ENCODE data around the gene PCSK4. TPM values are rescaled to one million over a fixed set of nuclear protein-coding genes. Genes with fewer than 3 reads are reported as not detected.

The PCSK4 gene
- polyA plus RNA-seq, 1 donor (not counting 4 experiments of a cell fraction or from before 2014, with no cell fraction given), result 0.25 TPM

DNA sequence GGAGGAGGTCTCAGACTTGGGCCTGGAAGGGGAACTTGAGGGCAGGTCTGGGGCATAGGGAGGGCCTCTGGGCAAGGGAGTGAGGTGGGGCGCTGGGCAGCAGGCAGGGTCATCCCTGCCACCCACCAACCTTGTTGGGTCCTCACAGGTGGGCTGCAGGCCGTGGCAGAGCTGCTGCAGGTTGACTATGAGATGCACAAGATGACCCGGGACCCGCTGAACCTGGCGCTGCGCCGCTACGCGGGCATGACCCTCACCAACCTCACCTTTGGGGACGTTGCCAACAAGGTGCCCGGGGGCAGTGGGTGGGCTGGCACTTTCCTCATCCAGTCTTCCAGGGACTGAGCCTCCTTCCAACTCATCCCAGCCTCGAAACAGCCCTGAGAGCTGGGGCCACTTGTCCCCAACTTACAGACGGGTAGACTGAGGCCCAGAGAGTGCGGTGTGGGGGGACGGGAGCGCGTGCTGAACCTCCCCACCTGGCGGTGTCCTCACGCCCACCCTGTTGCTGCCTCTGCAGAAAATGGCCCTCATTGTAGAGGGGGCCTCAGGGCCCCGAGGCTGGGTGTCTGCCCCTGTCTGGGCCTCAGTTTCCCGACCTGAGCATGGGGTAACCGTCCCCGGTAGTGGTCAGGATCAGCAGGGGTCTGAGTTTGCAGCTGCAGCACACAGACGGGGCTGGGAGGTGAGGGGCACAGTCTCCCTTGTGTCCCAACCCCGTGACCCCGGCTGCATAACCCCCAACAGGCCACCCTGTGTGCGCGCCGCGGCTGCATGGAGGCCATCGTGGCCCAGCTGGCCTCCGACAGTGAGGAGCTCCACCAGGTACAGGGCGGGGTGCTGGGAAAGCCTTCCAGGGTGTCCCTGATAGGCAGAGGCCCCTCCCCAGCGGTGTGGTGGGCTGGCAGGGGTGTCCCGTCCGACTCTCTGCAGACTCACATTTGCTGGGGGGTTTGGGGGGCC is 29.8 kb downstream of the PCSK4 start:
- Histone ChIP-seq H3K27ac (ENCODE audit: control insufficient read depth, insufficient read depth, low read length) (no peak overlapping the region), H3K4me3 (ENCODE audit: control insufficient read depth in 2 of 3, extremely low read depth in 1 of 3, insufficient read depth in 2 of 3, low read depth in 1 of 3, low read length in 3 of 3) (no peak overlapping the region), H4K20me1 (ENCODE audit: control insufficient read depth, extremely low read depth, insufficient read depth, low read length) (no peaks in the 10 kb centered on the region), H3K27me3 (ENCODE audit: control insufficient read depth, extremely low read depth, insufficient read depth, low read length) (peaks cover 42% of the 10 kb centered on the region), H3K36me3 (ENCODE audit: control insufficient read depth in 2 of 2, extremely low read depth in 1 of 2, insufficient read depth in 2 of 2, low read length in 2 of 2) (no peaks in the 10 kb centered on the region), H3K9me3 (ENCODE audit: control insufficient read depth, low read depth, low read length) (no peaks in the 10 kb centered on the region), H3K4me2 (ENCODE audit: control insufficient read depth, extremely low read depth, insufficient read depth, low read depth, low read length) (no peak overlapping the region), H2AFZ (ENCODE audit: control insufficient read depth, low read length) (no peak overlapping the region), H3K79me2 (ENCODE audit: control insufficient read depth, insufficient read depth, low read length) (no peaks in the 10 kb centered on the region), H3K9ac (ENCODE audit: control insufficient read depth, extremely low read depth, insufficient read depth, low read length) (no peak overlapping the region), H3K9me1 (ENCODE audit: control insufficient read depth, extremely low read depth, insufficient read depth, low read length) (no peaks in the 10 kb centered on the region), H3K4me1 (ENCODE audit: control insufficient read depth, extremely low read depth, insufficient read depth, low read length) (peaks cover 6% of the 10 kb centered on the region)
- dilution Hi-C loops (cut with MboI; ENCODE audit: extremely low pct_ligation_motif_present, low sequenced_read_pairs), result no loop called here
- FAIRE-seq, result no peak
- TF ChIP-seq CTCF (optimal IDR thresholded peaks at IDR 0.05 in 1 of 3, IDR thresholded peaks at IDR 0.05 in 1 of 3, conservative IDR thresholded peaks at IDR 0.05 in 1 of 3; ENCODE audit: extremely low read depth in 1 of 3, insufficient read depth in 2 of 3, low read length in 3 of 3) (no peak), EZH2 (IDR thresholded peaks at IDR 0.05; ENCODE audit: low read length) (no peak)
- no peak for DNase-seq (ENCODE audit: low read depth, low spot score)

- Histone ChIP-seq H3K9ac (ENCODE audit: control insufficient read depth, extremely low read depth, insufficient read depth, low read length) (no peak overlapping the region), H4K20me1 (ENCODE audit: control insufficient read depth, extremely low read depth, insufficient read depth, low read length) (no peaks in the 10 kb centered on the region), H3K4me1 (ENCODE audit: control insufficient read depth, extremely low read depth, insufficient read depth, low read length) (peaks cover 6% of the 10 kb centered on the region), H3K4me2 (ENCODE audit: control insufficient read depth, extremely low read depth, insufficient read depth, low read depth, low read length) (no peak overlapping the region), H3K27me3 (ENCODE audit: control insufficient read depth, extremely low read depth, insufficient read depth, low read length) (peaks cover 35% of the 10 kb centered on the region), H3K9me3 (ENCODE audit: control insufficient read depth, low read depth, low read length) (no peaks in the 10 kb centered on the region), H3K9me1 (ENCODE audit: control insufficient read depth, extremely low read depth, insufficient read depth, low read length) (no peaks in the 10 kb centered on the region), H2AFZ (ENCODE audit: control insufficient read depth, low read length) (no peak overlapping the region), H3K27ac (ENCODE audit: control insufficient read depth, insufficient read depth, low read length) (no peak overlapping the region), H3K4me3 (ENCODE audit: control insufficient read depth in 2 of 3, extremely low read depth in 1 of 3, insufficient read depth in 2 of 3, low read depth in 1 of 3, low read length in 3 of 3) (no peak overlapping the region), H3K79me2 (ENCODE audit: control insufficient read depth, insufficient read depth, low read length) (no peaks in the 10 kb centered on the region), H3K36me3 (ENCODE audit: control insufficient read depth in 2 of 2, extremely low read depth in 1 of 2, insufficient read depth in 2 of 2, low read length in 2 of 2) (no peaks in the 10 kb centered on the region)
- FAIRE-seq (no peak), DNase-seq (ENCODE audit: low read depth, low spot score) (no peak)
- TF ChIP-seq CTCF (optimal IDR thresholded peaks at IDR 0.05 in 1 of 3, IDR thresholded peaks at IDR 0.05 in 1 of 3, conservative IDR thresholded peaks at IDR 0.05 in 1 of 3; ENCODE audit: extremely low read depth in 1 of 3, insufficient read depth in 2 of 3, low read length in 3 of 3) (no peak), EZH2 (IDR thresholded peaks at IDR 0.05; ENCODE audit: low read length) (no peak)
- dilution Hi-C loops (cut with MboI; ENCODE audit: extremely low pct_ligation_motif_present, low sequenced_read_pairs), result no loop called here
Measured at GRCh38 chr19:1459479-1459878, 30.7 kb downstream of the PCSK4 start.
